SH-SY5Y (cell line): ENCODE measurements around the gene S100PBP.

Experiments used
- GATA2 ChIP-seq: IDR thresholded peaks from 2 replicates; pipeline ENCODE4 v1.6.1; 2011; ENCODE audit warnings: mild to moderate bottlenecking, low read depth, low read length
- GATA3 ChIP-seq: IDR thresholded peaks from 2 replicates; pipeline ENCODE4 v1.6.1; 2011; ENCODE audit warnings: low read depth, mild to moderate bottlenecking, low read length, moderate library complexity

DNA sequence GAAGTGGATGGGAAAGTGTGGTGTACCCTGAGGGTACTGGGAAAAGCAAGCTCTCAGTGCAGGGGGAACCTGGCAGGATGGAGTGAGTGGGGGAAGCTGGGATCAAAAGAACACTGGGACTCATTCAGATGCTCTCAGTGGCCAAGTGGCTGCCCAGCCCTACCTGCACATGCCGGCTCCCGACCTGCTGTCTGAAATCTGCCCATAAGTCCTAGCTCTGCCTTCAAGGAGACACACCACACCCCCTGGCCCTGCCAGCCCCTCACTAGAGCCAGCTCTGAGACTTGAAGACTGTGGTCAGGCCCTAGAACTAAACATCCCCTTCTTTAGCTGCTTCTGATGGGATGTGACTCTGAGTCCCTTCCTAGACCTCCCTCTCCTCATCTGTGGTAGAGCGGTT, 81.5 kb downstream of the S100PBP start:
- TF ChIP-seq GATA2 = no peak
- TF ChIP-seq GATA3 = no peak
